ENCODE data around the gene GTF3C4. TPM values are rescaled to one million over a fixed set of nuclear protein-coding genes. Genes with fewer than 3 reads are reported as not detected.

Gene GTF3C4
- total and polyA plus RNA-seq, 2 of the 13 experiments (the other 11 are each of a cell fraction or from before 2014, with no cell fraction given) = 2.6 to 12.9 TPM

DNA sequence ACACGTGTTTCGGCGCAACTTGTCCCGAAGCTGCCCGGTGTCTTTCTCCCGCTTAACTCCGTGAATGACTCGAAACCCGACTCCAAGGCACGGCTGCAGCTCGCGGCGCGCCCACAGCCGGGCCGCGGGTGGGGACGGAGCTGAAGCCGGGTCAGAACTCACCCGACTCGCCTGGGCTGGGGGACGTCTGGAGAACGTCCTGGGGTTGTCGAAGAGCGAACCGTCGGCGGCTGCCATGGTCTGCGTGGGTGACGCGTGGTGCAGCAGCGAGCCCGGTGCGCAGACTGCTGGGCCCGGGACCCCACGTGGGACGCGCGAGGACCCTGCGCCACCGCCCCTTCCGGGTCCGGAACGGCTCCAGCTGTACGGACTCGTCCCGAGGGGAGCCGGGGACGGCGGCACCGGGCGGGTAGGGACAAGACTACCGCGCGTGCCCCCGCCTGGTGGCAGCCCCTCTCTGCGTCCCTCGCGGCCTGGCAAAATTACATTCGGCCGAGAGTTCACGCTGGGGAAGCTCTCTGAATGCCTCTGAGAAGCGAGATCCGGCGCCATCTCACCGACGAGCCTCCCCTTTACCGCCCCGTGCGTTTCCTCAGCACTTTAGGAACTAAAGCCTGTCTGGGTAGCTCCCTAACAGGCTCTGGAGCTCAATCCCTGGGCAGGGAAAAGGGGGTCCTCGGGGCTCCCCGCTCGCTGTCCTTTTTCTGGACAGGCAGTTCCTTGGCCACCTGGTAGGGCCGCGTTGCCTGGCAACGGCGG lies 387 bp upstream of the GTF3C4 start, which contains the start of gene DDX31 (continued):
- peak; percentile 94 for TF ChIP-seq SAP130 (CRISPR knock-in tag; IDR thresholded peaks at IDR 0.05; ENCODE audit: low read depth)
- 0 out of 2 replicates have a peak, but pooled peaks have one; percentile 23 for TF ChIP-seq ZNF3 (CRISPR knock-in tag; IDR thresholded peaks at IDR 0.05)
- TF ChIP-seq, protein P1, sequence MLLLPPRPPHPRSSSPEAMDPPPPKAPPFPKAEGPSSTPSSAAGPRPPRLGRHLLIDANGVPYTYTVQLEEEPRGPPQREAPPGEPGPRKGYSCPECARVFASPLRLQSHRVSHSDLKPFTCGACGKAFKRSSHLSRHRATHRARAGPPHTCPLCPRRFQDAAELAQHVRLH (CRISPR knock-in tag; IDR thresholded peaks at IDR 0.05; ENCODE audit: borderline replicate concordance, low read depth) = no peak; the same call in none of the 2 replicates
- no peak for TF ChIP-seq ZNF879 (CRISPR knock-in tag; IDR thresholded peaks at IDR 0.05)
- TF ChIP-seq ZNF263 (CRISPR knock-in tag; IDR thresholded peaks at IDR 0.05) = peak; percentile 79; the same call in 1 of the 2 replicates
- TF ChIP-seq CREB1 (IDR thresholded peaks at IDR 0.05) = no peak
- TF ChIP-seq CREB1 (CRISPR knock-in tag; IDR thresholded peaks at IDR 0.05) = no peak
- TF ChIP-seq ZNF589 (CRISPR knock-in tag; conservative IDR thresholded peaks at IDR 0.05) = peak; percentile 86; the same call in 1 of the 2 replicates
- TF ChIP-seq, protein P2, sequence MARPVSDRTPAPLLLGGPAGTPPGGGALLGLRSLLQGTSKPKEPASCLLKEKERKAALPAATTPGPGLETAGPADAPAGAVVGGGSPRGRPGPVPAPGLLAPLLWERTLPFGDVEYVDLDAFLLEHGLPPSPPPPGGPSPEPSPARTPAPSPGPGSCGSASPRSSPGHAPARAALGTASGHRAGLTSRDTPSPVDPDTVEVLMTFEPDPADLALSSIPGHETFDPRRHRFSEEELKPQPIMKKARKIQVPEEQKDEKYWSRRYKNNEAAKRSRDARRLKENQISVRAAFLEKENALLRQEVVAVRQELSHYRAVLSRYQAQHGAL (CRISPR knock-in tag; IDR thresholded peaks at IDR 0.05; ENCODE audit: not compliant biosample characterization) = no peak
- TF ChIP-seq, protein P3, sequence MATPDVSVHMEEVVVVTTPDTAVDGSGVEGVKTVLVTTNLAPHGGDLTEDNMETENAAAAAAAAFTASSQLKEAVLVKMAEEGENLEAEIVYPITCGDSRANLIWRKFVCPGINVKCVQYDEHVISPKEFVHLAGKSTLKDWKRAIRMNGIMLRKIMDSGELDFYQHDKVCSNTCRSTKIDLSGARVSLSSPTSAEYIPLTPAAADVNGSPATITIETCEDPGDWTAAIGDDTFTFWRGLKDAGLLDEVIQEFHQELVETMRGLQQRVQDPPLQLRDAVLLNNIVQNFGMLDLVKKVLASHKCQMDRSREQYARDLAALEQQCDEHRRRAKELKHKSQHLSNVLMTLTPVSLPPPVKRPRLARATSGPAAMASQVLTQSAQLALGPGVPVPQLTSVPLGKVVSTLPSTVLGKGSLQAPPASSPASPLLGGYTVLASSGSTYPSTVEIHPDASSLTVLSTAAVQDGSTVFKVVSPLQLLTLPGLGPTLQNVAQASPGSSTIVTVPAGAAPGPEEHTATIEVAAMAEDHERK (CRISPR knock-in tag; IDR thresholded peaks at IDR 0.05; ENCODE audit: low read depth) = no peak
- TF ChIP-seq, protein P4, sequence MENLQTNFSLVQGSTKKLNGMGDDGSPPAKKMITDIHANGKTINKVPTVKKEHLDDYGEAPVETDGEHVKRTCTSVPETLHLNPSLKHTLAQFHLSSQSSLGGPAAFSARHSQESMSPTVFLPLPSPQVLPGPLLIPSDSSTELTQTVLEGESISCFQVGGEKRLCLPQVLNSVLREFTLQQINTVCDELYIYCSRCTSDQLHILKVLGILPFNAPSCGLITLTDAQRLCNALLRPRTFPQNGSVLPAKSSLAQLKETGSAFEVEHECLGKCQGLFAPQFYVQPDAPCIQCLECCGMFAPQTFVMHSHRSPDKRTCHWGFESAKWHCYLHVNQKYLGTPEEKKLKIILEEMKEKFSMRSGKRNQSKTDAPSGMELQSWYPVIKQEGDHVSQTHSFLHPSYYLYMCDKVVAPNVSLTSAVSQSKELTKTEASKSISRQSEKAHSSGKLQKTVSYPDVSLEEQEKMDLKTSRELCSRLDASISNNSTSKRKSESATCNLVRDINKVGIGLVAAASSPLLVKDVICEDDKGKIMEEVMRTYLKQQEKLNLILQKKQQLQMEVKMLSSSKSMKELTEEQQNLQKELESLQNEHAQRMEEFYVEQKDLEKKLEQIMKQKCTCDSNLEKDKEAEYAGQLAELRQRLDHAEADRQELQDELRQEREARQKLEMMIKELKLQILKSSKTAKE (CRISPR knock-in tag; IDR thresholded peaks at IDR 0.05; ENCODE audit: borderline replicate concordance) = no peak
- peak; percentile 97 for TF ChIP-seq ZNF883 (CRISPR knock-in tag; IDR thresholded peaks at IDR 0.05; ENCODE audit: not compliant biosample characterization)
- no peak for TF ChIP-seq AGO2 (optimal IDR thresholded peaks at IDR 0.05; ENCODE audit: low read depth, low read length)
- no peak for TF ChIP-seq ZNF382 (CRISPR knock-in tag; IDR thresholded peaks at IDR 0.05; ENCODE audit: borderline replicate concordance)
- no peak for TF ChIP-seq ZNF570 (CRISPR knock-in tag; IDR thresholded peaks at IDR 0.05; ENCODE audit: borderline replicate concordance)
- no peak for TF ChIP-seq TRIM24 (CRISPR knock-in tag; IDR thresholded peaks at IDR 0.05)
- TF ChIP-seq ZNF335 (CRISPR knock-in tag; IDR thresholded peaks at IDR 0.05) = peak; percentile 99
- peak; percentile 87; the same call in 1 of the 2 replicates for TF ChIP-seq ZNF224 (CRISPR knock-in tag; IDR thresholded peaks at IDR 0.05)
- TF ChIP-seq HDAC6 (IDR thresholded peaks at IDR 0.05; ENCODE audit: low read depth, low read length) = no peak
- 0 out of 2 replicates have a peak, but pooled peaks have one; percentile 14 for TF ChIP-seq MAZ (IDR thresholded peaks at IDR 0.05; ENCODE audit: borderline replicate concordance, low read depth, low read length)
- peak; percentile 87 for TF ChIP-seq MAZ (CRISPR knock-in tag; IDR thresholded peaks at IDR 0.05; ENCODE audit: low read depth)
- no peak for TF ChIP-seq NFE2 (CRISPR knock-in tag; IDR thresholded peaks at IDR 0.05)
- TF ChIP-seq NR2F1 (CRISPR knock-in tag; IDR thresholded peaks at IDR 0.05) = no peak
- peak; percentile 77; the same call in 1 of the 2 replicates for TF ChIP-seq ELF4 (CRISPR knock-in tag; IDR thresholded peaks at IDR 0.05; ENCODE audit: borderline replicate concordance)
- TF ChIP-seq ZSCAN20 (CRISPR knock-in tag; IDR thresholded peaks at IDR 0.05; ENCODE audit: borderline replicate concordance) = peak; percentile 95; the same call in 1 of the 2 replicates
- peak; percentile 98 for TF ChIP-seq CAMTA2 (CRISPR knock-in tag; IDR thresholded peaks at IDR 0.05; ENCODE audit: borderline replicate concordance)
